ENCODE measurements around the gene CAMKMT.

DNA sequence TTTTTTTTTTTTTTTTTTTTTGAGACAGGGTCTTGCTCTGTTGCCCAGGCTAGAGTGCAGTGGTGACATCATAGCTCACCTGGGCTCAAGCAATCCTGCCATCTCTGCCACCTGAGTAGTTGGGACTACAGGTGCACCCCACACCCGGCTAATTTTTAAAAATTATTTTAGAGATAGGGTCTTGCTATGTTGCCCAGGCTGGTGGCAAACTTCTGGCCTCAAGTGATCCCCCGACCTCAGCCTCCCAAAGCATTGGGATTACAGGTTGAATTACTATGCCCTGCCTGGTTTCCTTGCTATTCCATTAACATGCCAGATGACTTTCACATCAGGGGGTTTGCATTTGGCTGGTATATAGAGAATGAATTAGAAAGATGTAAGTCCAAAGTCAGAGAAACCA lies 253.2 kb downstream of the CAMKMT start:
- TF ChIP-seq CTCF (IDR thresholded peaks at IDR 0.05) = no peak
- no peak for TF ChIP-seq POLR2A (IDR thresholded peaks at IDR 0.05)

Measured in Peyer's patch (tissue), 4 donors.